Measurements from ENCODE around the gene BCL2L15.

The BCL2L15 gene

DNA sequence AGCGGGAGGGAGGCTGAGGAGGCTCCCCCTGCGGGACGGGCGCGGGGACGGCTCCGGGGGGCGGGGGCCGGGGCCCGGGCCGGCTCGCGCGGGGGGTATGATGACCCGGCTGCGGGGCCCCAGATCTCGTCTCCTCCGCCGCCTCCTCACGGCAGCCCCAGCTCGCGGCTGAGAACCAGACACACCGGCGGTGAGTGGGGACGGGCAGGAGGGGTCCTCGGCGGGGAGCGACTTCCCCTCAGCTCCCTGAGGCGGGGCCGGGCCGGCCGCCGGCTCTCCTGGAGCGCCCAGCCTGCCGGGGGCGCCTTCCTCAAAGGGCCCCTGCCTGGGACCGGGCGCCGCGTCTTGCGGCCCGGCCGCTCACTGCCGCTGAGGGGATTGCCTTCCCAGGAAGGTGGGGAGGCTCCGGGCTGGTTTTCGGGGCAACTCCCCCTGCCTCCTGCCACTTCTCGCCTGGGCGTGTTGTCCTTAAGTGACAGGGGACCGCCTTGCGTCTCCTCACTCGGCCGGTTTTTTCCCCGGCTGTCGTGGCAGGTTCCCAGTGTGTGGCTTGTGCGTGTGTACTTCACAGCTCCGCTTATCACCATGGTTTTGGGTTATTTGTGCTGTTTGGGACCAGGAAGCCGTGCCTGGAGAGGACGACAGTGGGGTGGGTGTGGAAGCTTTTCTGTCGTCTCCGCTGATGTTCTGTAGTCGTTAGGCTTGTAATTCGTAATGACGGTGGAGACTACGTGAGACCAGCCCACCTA is 42.5 kb upstream of the BCL2L15 start:
- TF ChIP-seq Cebpa-rat (IDR thresholded peaks at IDR 0.05) = no peak
- H3K27ac ChIP-seq = peak overlapping the region; percentile 79 to 98 (median 88)
- H3K4me1 ChIP-seq = peaks cover 44 to 60% (median 50%) of the 10 kb centered on the region in 10 experiments
- no peaks in the 10 kb centered on the region for H3K27me3 ChIP-seq
- peak overlapping the region; percentile 87 to 99 (median 90) for H3K9ac ChIP-seq
- H3K9me3 ChIP-seq (replicated peaks in 1 of 11) = peaks cover 0 to 5% (median under 1%) of the 10 kb centered on the region in 11 experiments; a peak in 8 of 22 replicates
- peak overlapping the region; percentile 82 to 96 (median 88) for H3K4me2 ChIP-seq
- H4K20me1 ChIP-seq = peaks cover 23 to 53% (median 50%) of the 10 kb centered on the region in 11 experiments
- H3K36me3 ChIP-seq = peaks cover 0 to 17% (median 6%) of the 10 kb centered on the region in 11 experiments; a peak in 9 of 22 replicates
- H3K4me3 ChIP-seq = peak overlapping the region; percentile 84 to 98 (median 90)

DNA sequence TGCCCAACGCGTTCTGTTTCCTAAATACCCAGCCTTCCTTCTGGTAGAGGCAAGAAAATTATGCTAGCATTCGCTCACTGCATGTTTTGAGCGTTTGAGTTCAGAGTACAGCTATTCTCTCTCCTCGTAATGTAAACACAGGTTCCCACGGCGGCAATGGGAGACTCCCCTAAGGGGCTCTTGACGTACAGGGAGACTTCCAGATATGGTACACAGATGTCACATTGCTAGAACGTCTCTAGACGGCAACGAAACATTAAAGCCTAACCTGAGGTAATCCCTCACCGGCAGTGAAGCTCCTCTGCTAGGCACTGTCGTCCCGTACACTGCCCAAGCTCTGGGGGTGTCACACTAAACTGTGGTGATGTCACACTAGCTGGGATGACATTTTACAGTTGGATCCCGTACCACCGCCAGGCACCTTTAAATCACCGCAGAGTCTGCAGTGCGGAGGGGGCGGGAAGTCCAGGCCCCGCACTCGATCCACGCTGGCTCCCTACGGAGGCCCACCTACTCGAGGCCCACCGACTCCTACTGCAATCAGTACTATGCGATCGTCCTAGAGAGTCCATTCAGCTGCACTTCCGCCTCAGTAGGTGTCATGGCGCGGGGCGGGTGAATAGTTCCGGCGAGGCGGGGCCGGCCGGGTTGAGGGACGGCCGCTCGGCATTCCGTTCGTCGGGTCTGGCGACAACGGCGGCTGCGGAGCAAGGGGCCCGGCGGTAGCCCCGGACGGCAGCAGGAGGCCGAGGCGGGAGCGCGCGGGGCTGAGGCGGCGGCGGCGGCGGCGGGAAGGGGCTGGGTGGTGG is 41.8 kb upstream of the BCL2L15 start, which contains the start of gene HIPK1:
Gene HIPK1 (plus strand): TSS at position 384 of the 809 bp plus-strand sequence.
- H3K4me1 ChIP-seq = peaks cover 46 to 54% (median 50%) of the 10 kb centered on the region in 10 experiments

DNA sequence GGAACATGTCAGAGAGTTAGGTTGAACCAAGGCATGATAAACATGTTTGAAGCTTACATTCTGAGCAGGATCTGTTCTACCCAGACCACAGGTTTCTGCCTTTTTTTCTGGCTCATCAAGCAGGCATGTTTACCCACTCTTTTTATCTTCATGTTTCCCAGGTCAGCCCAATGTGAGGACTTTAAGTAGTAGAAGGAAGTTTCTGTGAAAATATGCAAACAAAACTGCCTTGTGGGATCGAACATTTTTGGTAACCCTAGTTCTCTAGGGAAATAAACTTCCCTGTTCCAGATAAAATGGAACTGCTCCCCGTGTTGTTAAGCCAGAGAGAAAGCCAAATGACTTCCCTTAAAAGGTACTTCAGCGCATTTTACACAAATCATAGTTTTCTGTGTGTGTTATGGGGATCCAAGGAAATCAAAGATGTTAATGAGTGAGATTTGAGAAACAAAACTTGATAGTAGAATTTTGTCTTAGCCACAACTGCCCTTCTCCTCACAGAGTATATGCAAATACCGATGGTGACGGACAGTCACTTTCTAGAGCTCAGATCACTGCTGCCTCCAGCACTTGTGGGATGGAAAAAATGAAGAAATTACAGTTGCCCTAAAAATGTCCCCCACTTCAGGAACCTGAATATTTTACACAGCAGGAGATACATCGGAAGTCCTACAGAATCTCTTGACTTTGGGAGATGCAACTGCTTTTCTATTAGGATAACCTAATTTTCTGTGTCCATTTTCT is 41.0 kb upstream of the BCL2L15 start:
- Histone ChIP-seq H3K36me3 (peaks cover 0 to 2% (median 0%) of the 10 kb centered on the region in 11 experiments; a peak in 3 of 22 replicates), H3K9ac (peak overlapping the region; percentile 87 to 99 (median 90)), H3K9me3 (replicated peaks in 1 of 11) (no peaks in the 10 kb centered on the region), H4K20me1 (peaks cover 16 to 37% (median 35%) of the 10 kb centered on the region in 11 experiments), H3K27ac (peak overlapping the region; percentile 79 to 98 (median 88)), H3K4me1 (peaks cover 41 to 50% (median 45%) of the 10 kb centered on the region in 10 experiments), H3K4me2 (peak overlapping the region; percentile 83 to 95 (median 92)), H3K27me3 (no peaks in the 10 kb centered on the region), H3K4me3 (peak overlapping the region; percentile 84 to 98 (median 90))
- no peak for TF ChIP-seq Cebpa-rat (IDR thresholded peaks at IDR 0.05)

More for the DNA sequence above, 41.8 kb upstream of the BCL2L15 start, which contains the start of gene HIPK1:
- Histone ChIP-seq H3K4me3 (peak within 1 kb of the TSS; percentile 84 to 98 (median 90)), H3K9me3 (replicated peaks in 1 of 11) (no peaks in the 10 kb centered on the region), H3K9ac (peak within 1 kb of the TSS; percentile 87 to 99 (median 90)), H3K27me3 (no peaks in the 10 kb centered on the region), H4K20me1 (peaks cover 21 to 45% (median 43%) of the 10 kb centered on the region in 11 experiments), H3K4me2 (peak within 1 kb of the TSS; percentile 86 to 96 (median 93)), H3K27ac (peak within 1 kb of the TSS; percentile 79 to 98 (median 88)), H3K36me3 (peaks cover 0 to 9% (median 0%) of the 10 kb centered on the region in 11 experiments; a peak in 5 of 22 replicates)
- TF ChIP-seq Cebpa-rat (IDR thresholded peaks at IDR 0.05) = no peak

DNA sequence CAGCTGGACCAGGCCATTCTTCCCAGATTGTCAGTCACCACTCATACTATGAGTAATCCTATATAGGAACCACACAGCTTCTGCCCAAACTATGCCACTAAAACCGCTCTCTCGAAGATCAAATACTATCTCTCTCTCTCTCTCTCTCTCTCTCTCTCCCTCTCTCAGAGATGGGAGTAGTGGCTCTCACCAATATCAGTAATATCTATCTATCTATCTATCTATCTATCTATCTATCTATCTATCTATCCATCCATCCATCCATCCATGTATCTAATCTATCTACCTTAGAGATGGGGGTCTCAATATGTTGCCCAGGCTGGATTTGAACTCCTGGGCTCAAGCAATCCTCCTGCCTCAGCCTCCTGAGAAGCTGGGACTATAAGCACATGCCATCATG is 37.1 kb upstream of the BCL2L15 start:
- Histone ChIP-seq H3K36me3 (no peaks in the 10 kb centered on the region), H3K4me3 (no peak overlapping the region), H3K4me1 (peaks cover 13 to 31% (median 18%) of the 10 kb centered on the region in 10 experiments)

DNA sequence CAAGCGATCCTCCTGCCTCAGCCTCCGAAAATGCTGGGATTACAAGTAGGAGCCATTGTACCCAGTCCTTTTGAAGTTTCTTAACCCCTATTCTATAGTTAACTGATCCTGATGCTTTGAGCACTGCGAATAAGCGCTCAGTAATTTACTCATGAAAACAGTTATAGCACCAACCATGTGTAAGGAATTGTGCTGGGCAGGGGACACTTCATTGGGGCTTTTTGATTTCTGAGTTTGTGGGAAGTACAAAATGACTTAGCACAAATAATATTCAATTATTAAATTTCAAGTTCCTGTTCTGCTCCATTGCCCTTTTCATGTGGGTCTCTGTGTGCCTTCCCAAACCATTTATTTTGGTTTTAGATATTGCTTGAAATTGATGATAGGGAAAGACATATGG is 35.6 kb upstream of the BCL2L15 start:
- H3K36me3 ChIP-seq = no peaks in the 10 kb centered on the region
- no peak overlapping the region for H3K9ac ChIP-seq
- TF ChIP-seq Cebpa-rat (IDR thresholded peaks at IDR 0.05) = no peak
- peak overlapping the region in 3 of 11 experiments; percentile 7 to 57 (median 15); a peak in 3 of 22 replicates for H3K4me2 ChIP-seq
- H3K4me1 ChIP-seq = peaks cover 7 to 30% (median 9%) of the 10 kb centered on the region in 10 experiments
- no peak overlapping the region for H3K4me3 ChIP-seq
- H3K27me3 ChIP-seq = no peaks in the 10 kb centered on the region
- H3K9me3 ChIP-seq (replicated peaks in 1 of 11) = no peaks in the 10 kb centered on the region
- H3K27ac ChIP-seq = no peak overlapping the region; a peak in 1 of 22 replicates
- H4K20me1 ChIP-seq = no peaks in the 10 kb centered on the region

More for the DNA sequence above, 37.1 kb upstream of the BCL2L15 start:
- Histone ChIP-seq H4K20me1 (no peaks in the 10 kb centered on the region), H3K9ac (no peak overlapping the region), H3K27ac (no peak overlapping the region), H3K4me2 (0 out of 22 replicates have a peak overlapping the region, but pooled peaks of 1 of the 11 experiments have one; percentile 57), H3K27me3 (no peaks in the 10 kb centered on the region), H3K9me3 (replicated peaks in 1 of 11) (no peaks in the 10 kb centered on the region)
- no peak for TF ChIP-seq Cebpa-rat (IDR thresholded peaks at IDR 0.05)

DNA sequence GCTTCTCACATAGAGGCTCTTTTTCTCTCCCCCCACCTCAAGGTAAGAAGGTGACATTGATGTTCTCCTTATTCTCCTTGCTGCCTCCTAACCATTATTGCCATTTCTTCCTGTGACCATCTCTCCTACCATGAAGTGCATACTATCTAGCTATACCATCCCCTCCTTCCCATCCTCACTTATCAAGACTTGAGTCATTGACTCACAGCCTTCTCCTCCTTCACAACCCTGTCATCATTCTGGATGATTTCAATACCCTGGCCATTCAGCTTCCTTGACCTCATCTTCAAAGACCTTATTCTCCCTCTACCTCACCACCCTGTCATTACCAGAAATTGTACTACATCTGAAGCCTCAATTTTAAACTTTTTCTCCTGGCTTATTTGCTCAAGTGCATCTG is 30.9 kb upstream of the BCL2L15 start:
- H3K4me2 ChIP-seq = no peak overlapping the region
- TF ChIP-seq Cebpa-rat (IDR thresholded peaks at IDR 0.05) = no peak
- H3K9me3 ChIP-seq (replicated peaks in 1 of 11) = no peaks in the 10 kb centered on the region
- peaks cover 0 to 29% (median 10%) of the 10 kb centered on the region in 11 experiments; a peak in 12 of 22 replicates for H3K36me3 ChIP-seq
- peaks cover 0 to 7% (median 0%) of the 10 kb centered on the region in 10 experiments; a peak in 6 of 20 replicates for H3K4me1 ChIP-seq
- H4K20me1 ChIP-seq = peaks cover 0 to 5% (median 0%) of the 10 kb centered on the region in 11 experiments; a peak in 2 of 22 replicates
- no peaks in the 10 kb centered on the region for H3K27me3 ChIP-seq
- H3K4me3 ChIP-seq = no peak overlapping the region
- no peak overlapping the region for H3K9ac ChIP-seq
- no peak overlapping the region for H3K27ac ChIP-seq

DNA sequence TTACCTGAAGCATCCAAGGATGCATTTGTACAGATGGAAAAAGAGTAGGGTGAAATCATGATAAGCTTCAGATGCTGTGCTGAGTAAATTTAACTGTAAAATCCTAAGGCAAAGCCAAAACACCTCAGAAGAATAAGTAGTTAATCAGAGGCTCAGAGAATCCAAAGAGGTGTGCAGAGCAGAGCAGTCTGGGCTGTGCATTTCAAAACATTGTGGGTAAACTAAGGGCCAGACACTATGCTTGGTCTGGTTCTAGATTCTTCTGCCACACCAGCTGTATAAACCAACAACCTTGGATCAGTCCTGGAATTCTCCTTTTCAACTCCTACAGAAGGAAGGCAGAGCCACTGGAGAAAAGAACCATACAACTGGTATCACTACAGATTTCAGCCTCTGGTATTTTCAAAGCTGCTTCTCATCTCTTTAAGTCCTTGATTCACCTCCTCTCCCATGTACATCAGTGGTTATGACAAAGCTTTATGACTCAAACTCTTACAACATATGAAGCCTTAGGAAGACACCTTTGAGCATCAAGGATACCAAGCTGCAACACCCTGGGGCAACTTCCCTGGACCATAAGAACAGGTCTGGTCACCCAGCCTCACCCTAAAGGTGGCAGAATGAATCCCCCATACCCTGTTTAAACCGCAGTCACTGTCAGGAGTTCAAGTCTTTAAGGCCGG is 30.2 kb upstream of the BCL2L15 start:
- H3K4me3 ChIP-seq = no peak overlapping the region
- no peak overlapping the region for H3K27ac ChIP-seq
- H3K4me1 ChIP-seq = peaks cover 0 to 3% (median 0%) of the 10 kb centered on the region in 10 experiments; a peak in 3 of 20 replicates
- no peak overlapping the region for H3K9ac ChIP-seq
- H3K9me3 ChIP-seq (replicated peaks in 1 of 11) = no peaks in the 10 kb centered on the region
- H3K27me3 ChIP-seq = no peaks in the 10 kb centered on the region
- no peak overlapping the region for H3K4me2 ChIP-seq
- H4K20me1 ChIP-seq = peaks cover 0 to 5% (median 0%) of the 10 kb centered on the region in 11 experiments; a peak in 2 of 22 replicates
- TF ChIP-seq Cebpa-rat (IDR thresholded peaks at IDR 0.05) = no peak
- peaks cover 5 to 36% (median 17%) of the 10 kb centered on the region in 11 experiments for H3K36me3 ChIP-seq

DNA sequence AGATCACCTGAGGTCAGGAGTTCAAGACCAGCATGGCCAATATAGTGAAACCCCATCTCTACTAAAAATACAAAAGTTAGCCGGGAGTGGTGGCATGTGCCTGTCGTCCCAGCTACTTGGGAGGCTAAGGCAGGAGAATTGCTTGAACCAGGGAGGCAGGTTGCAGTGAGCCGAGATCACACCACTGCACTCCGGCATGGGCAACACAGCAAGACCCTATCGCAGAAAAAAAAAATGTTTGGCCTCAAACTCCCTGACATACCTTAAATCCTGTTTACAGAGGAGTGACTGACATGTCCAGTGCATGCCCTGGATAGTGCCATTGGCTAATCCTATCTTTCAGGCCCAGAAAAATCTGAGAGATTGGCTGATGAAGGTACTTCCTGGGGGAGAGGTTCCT is 29.6 kb upstream of the BCL2L15 start:
- Histone ChIP-seq H3K9ac (no peak overlapping the region), H3K36me3 (peaks cover 10 to 42% (median 22%) of the 10 kb centered on the region in 11 experiments), H3K4me3 (no peak overlapping the region), H3K4me1 (peaks cover 0 to 6% (median 0%) of the 10 kb centered on the region in 10 experiments; a peak in 3 of 20 replicates), H3K27me3 (no peaks in the 10 kb centered on the region), H3K4me2 (no peak overlapping the region), H4K20me1 (peaks cover 0 to 5% (median 0%) of the 10 kb centered on the region in 11 experiments; a peak in 2 of 22 replicates), H3K9me3 (replicated peaks in 1 of 11) (no peaks in the 10 kb centered on the region), H3K27ac (no peak overlapping the region)
- TF ChIP-seq Cebpa-rat (IDR thresholded peaks at IDR 0.05) = no peak

Data from BLaER1 treated with 17β-estradiol and CSF1 and Interleukin-3, amounts not matched to agents 10 nM and 100 nM (cell line).